Body of pancreas (tissue), 4 donors: ENCODE data around the gene SLC35F2.

ENCODE experiments used
- POLR2A ChIP-seq, 3 donors: fragments of 450-650 bp; IDR thresholded peaks; one replicate each; pipeline ENCODE4 v1.6.1; 2016; ENCODE audit warnings: antibody characterized with exemption in 3 of 3, mild to moderate bottlenecking in 2 of 3
- TF ChIP-seq, protein P1 (sequence below), 7 experiments: fragments of 450-650 bp in 4 of 7; fragments of 200-600 bp in 3 of 7; sonication (generic) in 3 of 7; IDR thresholded peaks; one replicate each; pipeline ENCODE4 v1.5.1; 2016 to 2019; ENCODE audit warnings: antibody characterized with exemption in 7 of 7

- TF ChIP-seq, protein P1, sequence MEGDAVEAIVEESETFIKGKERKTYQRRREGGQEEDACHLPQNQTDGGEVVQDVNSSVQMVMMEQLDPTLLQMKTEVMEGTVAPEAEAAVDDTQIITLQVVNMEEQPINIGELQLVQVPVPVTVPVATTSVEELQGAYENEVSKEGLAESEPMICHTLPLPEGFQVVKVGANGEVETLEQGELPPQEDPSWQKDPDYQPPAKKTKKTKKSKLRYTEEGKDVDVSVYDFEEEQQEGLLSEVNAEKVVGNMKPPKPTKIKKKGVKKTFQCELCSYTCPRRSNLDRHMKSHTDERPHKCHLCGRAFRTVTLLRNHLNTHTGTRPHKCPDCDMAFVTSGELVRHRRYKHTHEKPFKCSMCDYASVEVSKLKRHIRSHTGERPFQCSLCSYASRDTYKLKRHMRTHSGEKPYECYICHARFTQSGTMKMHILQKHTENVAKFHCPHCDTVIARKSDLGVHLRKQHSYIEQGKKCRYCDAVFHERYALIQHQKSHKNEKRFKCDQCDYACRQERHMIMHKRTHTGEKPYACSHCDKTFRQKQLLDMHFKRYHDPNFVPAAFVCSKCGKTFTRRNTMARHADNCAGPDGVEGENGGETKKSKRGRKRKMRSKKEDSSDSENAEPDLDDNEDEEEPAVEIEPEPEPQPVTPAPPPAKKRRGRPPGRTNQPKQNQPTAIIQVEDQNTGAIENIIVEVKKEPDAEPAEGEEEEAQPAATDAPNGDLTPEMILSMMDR (IDR thresholded peaks at IDR 0.05): no peak
- TF ChIP-seq POLR2A (IDR thresholded peaks at IDR 0.05): no peak
These were observed 2.1 kb upstream of the SLC35F2 start for GRCh38 chr11:107860688-107861087.
